Measurements from ENCODE around the gene E2F4.

Gene E2F4

GRCh38 chr16:67157892-67158635, 33.9 kb upstream of the E2F4 start:
- no peak for DNase-seq

GRCh38 chr16:67158637-67159600, 33.0 kb upstream of the E2F4 start:
- DNase-seq, result no peak

DNA sequence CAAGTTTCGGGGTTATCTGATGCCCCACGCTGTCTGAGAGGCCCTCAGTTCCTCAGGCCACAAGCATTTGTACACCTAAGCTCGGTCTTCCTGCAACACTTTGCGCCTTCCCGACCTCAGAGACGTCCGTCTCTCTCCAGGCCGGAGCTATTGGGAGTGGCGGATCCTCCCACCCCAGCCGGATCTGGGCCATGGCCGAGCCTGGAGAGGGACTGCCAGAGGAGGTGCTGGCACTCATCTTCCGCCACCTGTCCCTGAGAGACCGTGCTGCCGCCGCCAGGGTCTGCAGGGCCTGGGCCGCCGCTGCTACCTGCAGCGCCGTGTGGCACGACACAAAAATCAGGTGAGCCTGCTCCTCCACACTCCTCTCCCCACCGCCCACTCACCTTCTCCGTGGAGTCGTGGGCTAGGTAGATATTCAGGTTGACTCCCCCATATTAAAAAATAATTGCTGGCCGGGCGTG, 30.3 kb upstream of the E2F4 start:
- DNase-seq, result no peak

- DNase-seq, result no peak
Measured at GRCh38 chr16:67162506-67163163, 29.3 kb upstream of the E2F4 start.

GRCh38 chr16:67163164-67163998, 28.6 kb upstream of the E2F4 start:
- peak; percentile 86 for DNase-seq

DNA sequence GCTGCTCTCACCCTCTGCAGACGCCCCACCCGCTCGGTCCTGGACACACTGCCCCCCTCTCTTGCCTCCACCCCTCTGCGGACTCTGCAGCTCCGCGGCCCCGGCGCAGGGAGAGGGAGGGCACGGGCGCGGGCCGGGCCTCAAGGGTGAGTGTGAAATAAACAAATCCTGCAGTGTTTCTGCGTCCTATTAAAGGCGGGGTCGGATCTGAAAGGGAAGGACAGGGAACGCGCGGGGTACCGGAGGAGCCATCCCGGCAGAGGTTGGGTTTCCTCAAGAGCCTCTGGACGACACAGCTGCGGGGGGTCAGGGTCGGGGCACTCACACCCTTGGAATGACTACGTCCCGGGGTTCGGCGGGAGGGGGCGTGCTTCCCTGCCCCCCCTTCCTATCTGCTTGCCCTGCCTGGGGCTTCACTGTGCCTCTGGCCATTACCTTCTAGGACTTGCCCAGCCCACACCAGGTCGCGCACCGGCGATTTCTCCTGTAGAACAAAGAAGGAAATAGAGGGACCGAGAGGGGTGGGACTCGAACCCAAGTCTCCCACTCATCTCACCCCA, 27.9 kb upstream of the E2F4 start:
- DNase-seq, result peak; percentile 59

GRCh38 chr16:67164599-67165061, 27.3 kb upstream of the E2F4 start, which contains the start of gene HSF4:
TSS of gene HSF4 (plus strand) at chr16:67164745. CDS start at chr16:67164812, 67 bp downstream.
- DNase-seq, result no peak

- DNase-seq, result no peak
Measured at GRCh38 chr16:67165121-67166078, 26.6 kb upstream of the E2F4 start.

DNA sequence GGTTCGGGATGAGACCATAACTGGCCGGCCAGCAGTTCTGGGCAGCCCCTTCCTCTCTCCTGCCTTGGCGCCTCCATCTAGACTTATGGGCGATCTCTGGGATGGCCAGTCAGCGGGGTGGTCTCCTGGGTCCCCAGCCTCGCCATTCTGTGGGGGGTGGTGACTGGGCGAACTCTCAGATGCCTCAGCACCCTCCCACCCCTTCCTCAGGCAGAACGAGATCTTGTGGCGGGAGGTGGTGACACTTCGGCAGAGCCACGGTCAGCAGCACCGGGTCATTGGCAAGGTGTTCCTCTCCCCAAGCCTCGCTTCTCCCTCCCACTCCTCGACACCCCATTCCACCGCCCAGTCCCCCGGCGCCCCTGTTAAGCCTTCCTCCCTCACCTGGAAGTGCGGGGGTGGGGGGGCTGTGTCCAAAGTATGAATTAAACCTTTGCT, 25.8 kb upstream of the E2F4 start:
- DNase-seq, result no peak

DNA sequence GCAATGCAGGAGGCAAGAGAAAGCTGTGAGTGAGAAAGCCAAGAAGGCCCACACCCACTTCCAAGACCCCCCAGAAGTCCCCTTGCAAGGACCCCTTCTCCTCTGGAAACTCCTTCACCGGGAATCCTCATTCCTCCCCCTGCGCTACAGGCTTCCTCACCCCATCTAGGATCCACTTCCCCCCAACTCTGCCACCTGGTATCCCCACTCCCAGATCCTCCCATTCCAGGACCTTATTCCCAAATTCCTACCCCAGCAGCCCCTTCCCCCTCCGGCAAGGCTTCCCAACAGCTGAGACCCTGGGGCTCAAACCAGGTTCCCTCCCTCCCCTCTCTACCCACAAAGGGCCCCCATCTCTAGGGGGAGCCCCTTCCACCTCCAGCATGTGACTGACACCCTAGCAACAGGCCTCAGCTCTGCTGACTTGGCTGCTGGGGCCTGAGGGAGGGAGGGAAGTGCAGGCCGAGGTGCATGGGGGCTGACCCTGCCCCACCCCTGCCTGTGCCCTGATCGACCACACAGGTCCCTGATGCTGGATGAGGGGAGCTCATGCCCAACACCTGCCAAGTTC, 25.3 kb upstream of the E2F4 start:
- no peak for DNase-seq

GRCh38 chr16:67167588-67167987, 24.4 kb upstream of the E2F4 start:
- no peak for DNase-seq

- DNase-seq, result no peak
Measured at GRCh38 chr16:67169011-67169451, 22.9 kb upstream of the E2F4 start.

- no peak for DNase-seq
Measured at GRCh38 chr16:67169642-67170167, 22.2 kb upstream of the E2F4 start.

GRCh38 chr16:67170168-67170948, 21.6 kb upstream of the E2F4 start, which contains the start of gene NOL3:
TSS of gene NOL3 (plus strand) at chr16:67170538.
- DNase-seq, result no peak

DNA sequence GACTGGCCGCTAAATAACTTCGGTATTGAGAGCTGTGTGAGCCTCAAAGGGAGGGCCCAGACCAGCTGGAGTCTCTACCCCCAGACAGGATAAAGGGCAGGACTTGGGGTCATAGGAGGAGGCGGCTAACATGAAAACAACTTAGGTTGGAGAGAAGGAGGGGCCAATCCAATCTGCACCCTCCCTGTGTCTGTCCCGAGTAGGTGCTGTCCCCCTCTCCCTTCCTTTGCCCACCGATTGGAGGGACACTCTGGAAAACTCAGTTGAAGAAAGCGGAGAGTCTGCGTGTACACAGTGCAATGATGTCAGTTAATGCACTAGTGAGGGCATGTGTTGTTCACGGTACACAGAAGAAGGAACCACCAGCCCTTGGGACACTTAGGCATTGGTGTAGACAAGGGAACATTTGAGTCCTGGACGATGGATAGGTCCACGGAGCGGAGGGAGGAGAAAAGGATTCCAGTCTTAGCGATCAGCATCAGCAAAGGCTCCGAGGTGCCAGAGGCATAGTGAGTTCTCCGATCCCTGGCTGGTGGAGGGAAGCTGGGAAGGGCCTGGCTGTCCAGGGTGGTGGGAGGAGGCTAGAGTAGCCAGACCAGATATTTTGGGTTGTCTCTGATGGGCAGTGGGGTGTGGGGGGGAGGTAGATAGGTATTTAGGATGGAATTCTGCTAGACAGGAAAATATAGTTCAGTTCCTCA, 20.9 kb upstream of the E2F4 start:
- DNase-seq, result no peak

GRCh38 chr16:67173323-67173722, 18.6 kb upstream of the E2F4 start:
- no peak for DNase-seq

- peak; percentile 66 for DNase-seq
Measured at GRCh38 chr16:67173808-67174705, 17.9 kb upstream of the E2F4 start.
